HepG2 (cell line): Measurements from ENCODE around the gene PCGF3. TPM values are rescaled to one million over a fixed set of nuclear protein-coding genes. Genes with fewer than 3 reads are reported as not detected.

ENCODE experiments used
- ARNT2 ChIP-seq: sonication (generic); formaldehyde crosslinking; IDR thresholded peaks from 2 replicates; pipeline ENCODE4 v1.8.0; 2022; ENCODE audit warnings: mild to moderate bottlenecking, low read depth, missing genetic modification reagents, moderate library complexity
- BHLHE40 ChIP-seq: IDR thresholded peaks from 2 replicates; pipeline ENCODE4 v1.6.1; 2011; ENCODE audit warnings: low read length, improper control_type of control experiment
- CBX5 ChIP-seq: sonication (generic); formaldehyde crosslinking; IDR thresholded peaks from 2 replicates; pipeline ENCODE4 v1.4.0; 2020; ENCODE audit warnings: missing genetic modification reagents, borderline replicate concordance
- CTCF ChIP-seq: sonication (generic); formaldehyde crosslinking; IDR thresholded peaks from 2 replicates; pipeline ENCODE4 v1.5.0; 2020; ENCODE audit warnings: mild to moderate bottlenecking, missing genetic modification reagents, moderate library complexity
- DNMT1 ChIP-seq: sonication (generic); formaldehyde crosslinking; IDR thresholded peaks from 2 replicates; pipeline ENCODE4 v1.5.1; 2020; ENCODE audit warnings: mild to moderate bottlenecking, missing genetic modification reagents
- HMGXB4 ChIP-seq, 2 experiments: sonication (generic) in 1 of 2; formaldehyde crosslinking in 1 of 2; IDR thresholded peaks; 2 replicates each; pipeline versions ENCODE4 v1.4.0 to v1.6.1; 2018 to 2020; ENCODE audit warnings: missing genetic modification reagents in 2 of 2, borderline replicate concordance in 1 of 2, low read depth in 1 of 2, mild to moderate bottlenecking in 1 of 2, missing biosample characterization in 1 of 2
- HNRNPL ChIP-seq: fragments of 200-400 bp; formaldehyde crosslinking; IDR thresholded peaks from 2 replicates; pipeline ENCODE4 v1.6.1; 2017; ENCODE audit warnings: mild to moderate bottlenecking, low read depth, low read length
- KLF9 ChIP-seq: IDR thresholded peaks from 2 replicates; pipeline ENCODE4 v1.6.1; 2016; ENCODE audit warnings: low read depth
- KMT2B ChIP-seq: IDR thresholded peaks from 2 replicates; pipeline ENCODE4 v1.6.1; 2016; ENCODE audit warnings: missing genetic modification reagents, missing compliant biosample characterization
- MYNN ChIP-seq: sonication (generic); formaldehyde crosslinking; IDR thresholded peaks from 2 replicates; pipeline ENCODE4 v1.4.0; 2020; ENCODE audit warnings: mild to moderate bottlenecking, low read depth, missing genetic modification reagents
- NR2C2 ChIP-seq: sonication (generic); formaldehyde crosslinking; IDR thresholded peaks from 2 replicates; pipeline ENCODE4 v1.4.0; 2020; ENCODE audit warnings: missing genetic modification reagents, mild to moderate bottlenecking, moderate library complexity, borderline replicate concordance
- SAFB2 ChIP-seq: sonication (generic); formaldehyde crosslinking; IDR thresholded peaks from 2 replicates; pipeline ENCODE4 v1.5.1; 2020; ENCODE audit warnings: missing genetic modification reagents, low read depth, mild to moderate bottlenecking, borderline replicate concordance
- SKI ChIP-seq: fragments of 450-650 bp; IDR thresholded peaks from one replicate; pipeline ENCODE4 v1.6.1; 2018; ENCODE audit warnings: mild to moderate bottlenecking; ENCODE audit not compliant: partially characterized antibody
- TERF1 ChIP-seq: sonication (generic); formaldehyde crosslinking; IDR thresholded peaks from 2 replicates; pipeline ENCODE4 v1.8.0; 2022; ENCODE audit warnings: mild to moderate bottlenecking, missing genetic modification reagents, moderate library complexity
- THAP8 ChIP-seq: sonication (generic); formaldehyde crosslinking; IDR thresholded peaks from 2 replicates; pipeline ENCODE4 v1.5.1; 2020; ENCODE audit warnings: missing genetic modification reagents, mild to moderate bottlenecking, borderline replicate concordance
- THYN1 ChIP-seq: sonication (generic); formaldehyde crosslinking; IDR thresholded peaks from 2 replicates; pipeline ENCODE4 v1.8.1; 2023; ENCODE audit warnings: low read depth, mild to moderate bottlenecking, moderate library complexity, missing genetic modification reagents, borderline replicate concordance
- TP53 ChIP-seq: sonication (generic); formaldehyde crosslinking; conservative IDR thresholded peaks from 2 replicates; pipeline ENCODE4 v1.4.0; 2020; ENCODE audit warnings: missing genetic modification reagents
- ZBTB26 ChIP-seq: IDR thresholded peaks from 2 replicates; pipeline ENCODE4 v1.6.1; 2016; ENCODE audit warnings: missing compliant biosample characterization, missing genetic modification reagents, borderline replicate concordance
- ZBTB42 ChIP-seq: sonication (generic); formaldehyde crosslinking; IDR thresholded peaks from 2 replicates; pipeline ENCODE4 v1.5.0; 2020; ENCODE audit warnings: mild to moderate bottlenecking, missing genetic modification reagents
- ZFX ChIP-seq: sonication (generic); formaldehyde crosslinking; IDR thresholded peaks from 2 replicates; pipeline ENCODE4 v1.4.0; 2020; ENCODE audit warnings: mild to moderate bottlenecking, low read depth, missing genetic modification reagents, moderate library complexity
- ZKSCAN1 ChIP-seq: fragments of 150-350 bp; IDR thresholded peaks from 2 replicates; pipeline ENCODE4 v1.6.1; 2014; ENCODE audit warnings: low read length
- ZNF24 ChIP-seq: fragments of 450-650 bp; IDR thresholded peaks from 2 replicates; pipeline ENCODE4 v1.6.1; 2017; ENCODE audit warnings: antibody characterized with exemption, mild to moderate bottlenecking
- ZNF350 ChIP-seq: sonication (generic); formaldehyde crosslinking; IDR thresholded peaks from 2 replicates; pipeline ENCODE4 v1.4.0; 2020; ENCODE audit warnings: mild to moderate bottlenecking, low read depth, missing genetic modification reagents, borderline replicate concordance
- ZNF501 ChIP-seq: sonication (generic); formaldehyde crosslinking; IDR thresholded peaks from 2 replicates; pipeline ENCODE4 v1.5.1; 2020; ENCODE audit warnings: mild to moderate bottlenecking, moderate library complexity, missing genetic modification reagents
- polyA plus RNA-seq, 8 experiments: library from polyadenylated mRNA; depleted of rRNA in 3 of 8; stranded (reverse) in 7 of 8; unstranded in 1 of 8; fragments of >200 nt; fragmentation: Illumina TruSeq in 4 of 8; extraction: Trizol in 4 of 8; gene quantifications; 2 replicates each; pipeline versions ENCODE4 v1.2.1 to v1.2.3, GENCODE V29; 2011 to 2016; ENCODE audit warnings: low read depth in 4 of 8, missing spikeins in 1 of 8, mixed read lengths in 1 of 8; ENCODE audit not compliant: insufficient read depth in 1 of 8
- total RNA-seq, 5 experiments: library from RNA; depleted of rRNA; stranded (reverse); fragments of >200 nt; fragmentation: Illumina TruSeq; extraction: Trizol; gene quantifications; 2 replicates each; pipeline ENCODE4 v1.2.3, GENCODE V29; 2016; ENCODE audit warnings: low read depth in 1 of 5

The PCGF3 gene
- total and polyA plus RNA-seq, 2 of the 13 experiments (the other 11 are each of a cell fraction or from before 2014, with no cell fraction given): 28.6 to 66.2 TPM

GRCh38 chr4:700587-701264 is 4.9 kb upstream of the PCGF3 start (continued):
- TF ChIP-seq CTCF (CRISPR knock-in tag) (peak; percentile 76), SKI (no peak), TERF1 (no peak), ZBTB26 (CRISPR knock-in tag) (peak; percentile 37; the same call in 1 of the 2 replicates), ZKSCAN1 (no peak), BHLHE40 (no peak), ZFX (CRISPR knock-in tag) (peak; percentile 70; the same call in 1 of the 2 replicates), KMT2B (no peak), MYNN (no peak), THYN1 (CRISPR knock-in tag) (no peak), ZNF501 (no peak), ZNF24 (no peak), THAP8 (no peak), DNMT1 (CRISPR knock-in tag) (no peak), HMGXB4 (CRISPR knock-in tag; IDR thresholded peaks at IDR 0.05; ENCODE audit: borderline replicate concordance in 1 of 2, low read depth in 1 of 2) (0 out of 4 replicates have a peak, but pooled peaks of 1 of the 2 experiments have one; percentile 48), KLF9 (CRISPR knock-in tag) (no peak), ARNT2 (no peak), ZNF350 (CRISPR knock-in tag) (no peak), ZBTB42 (no peak), TP53 (CRISPR knock-in tag) (no peak), CBX5 (CRISPR knock-in tag) (no peak), HNRNPL (no peak), NR2C2 (no peak), SAFB2 (CRISPR knock-in tag) (no peak)
